Stomach smooth muscle (tissue), 2 donors: Measurements from ENCODE around the gene HAPSTR1.
"Not testable (repeated sequence)": the region's sequence is repeated elsewhere in the genome, so short reads cannot be mapped to it uniquely, and the experiment has no call there.

Experiments
- H3K27ac ChIP-seq: one replicate; pipeline ENCODE4 v1.7.0; 2013; ENCODE audit warnings: mild to moderate bottlenecking, low read length, inconsistent platforms
- H3K27me3 ChIP-seq, 2 donors: one replicate each; pipeline ENCODE4 v1.7.0; 2013; ENCODE audit warnings: low read length in 2 of 2; ENCODE audit not compliant: insufficient read depth in 2 of 2, control insufficient read depth in 1 of 2
- H3K36me3 ChIP-seq, 2 donors: one replicate each; pipeline ENCODE4 v1.7.0; 2013; ENCODE audit warnings: low read length in 2 of 2; ENCODE audit not compliant: control insufficient read depth in 2 of 2, insufficient read depth in 2 of 2
- H3K4me1 ChIP-seq: one replicate; pipeline ENCODE4 v1.7.0; 2013; ENCODE audit warnings: low read length; ENCODE audit not compliant: control insufficient read depth, insufficient read depth
- H3K4me3 ChIP-seq, 2 donors: one replicate each; pipeline ENCODE4 v1.7.0; 2013; ENCODE audit warnings: low read length in 2 of 2
- H3K9ac ChIP-seq, 2 donors: one replicate each; pipeline ENCODE4 v1.7.0; 2013; ENCODE audit warnings: low read length in 2 of 2, mild to moderate bottlenecking in 1 of 2
- H3K9me3 ChIP-seq, 2 donors: one replicate each; pipeline ENCODE4 v1.7.0; 2013; ENCODE audit warnings: low read length in 2 of 2; ENCODE audit not compliant: control insufficient read depth in 2 of 2
- donor health status: healthy.
- donor health status: Pancreatic carcinoma.

Gene HAPSTR1

DNA sequence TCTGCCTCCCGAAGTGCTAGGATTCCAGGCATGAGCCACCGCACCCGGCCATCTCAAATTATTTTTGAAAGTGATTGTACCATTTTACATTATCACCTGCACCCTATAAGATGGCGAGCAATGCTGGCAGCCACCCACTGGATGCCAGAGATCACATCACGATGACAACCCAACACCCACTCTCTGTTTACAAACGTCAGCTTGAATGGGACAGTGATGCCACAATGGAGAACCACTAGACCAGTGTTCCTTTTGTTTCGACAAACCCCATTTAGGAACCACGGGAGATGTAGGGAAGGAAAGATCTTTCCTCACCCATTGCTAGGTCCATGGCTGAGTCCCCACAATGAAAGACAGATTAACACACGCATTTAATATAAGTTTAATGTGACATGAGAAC lies 20.1 kb upstream of the HAPSTR1 start:
- H3K9me3 ChIP-seq = no peaks in the 10 kb centered on the region
- no peak overlapping the region for H3K4me3 ChIP-seq
- no peaks in the 10 kb centered on the region for H3K36me3 ChIP-seq
- no peaks in the 10 kb centered on the region for H3K27me3 ChIP-seq
- no peak overlapping the region for H3K9ac ChIP-seq
- H3K4me1 ChIP-seq = no peaks in the 10 kb centered on the region
- H3K27ac ChIP-seq = no peak overlapping the region

- Histone ChIP-seq H3K27me3 (no peaks in the 10 kb centered on the region), H3K36me3 (no peaks in the 10 kb centered on the region), H3K9ac (no peak overlapping the region), H3K4me3 (no peak overlapping the region), H3K9me3 (no peaks in the 10 kb centered on the region), H3K27ac (no peak overlapping the region), H3K4me1 (no peaks in the 10 kb centered on the region)
Observed at GRCh38 chr16:9072806-9073341, 18.6 kb upstream of the HAPSTR1 start.

DNA sequence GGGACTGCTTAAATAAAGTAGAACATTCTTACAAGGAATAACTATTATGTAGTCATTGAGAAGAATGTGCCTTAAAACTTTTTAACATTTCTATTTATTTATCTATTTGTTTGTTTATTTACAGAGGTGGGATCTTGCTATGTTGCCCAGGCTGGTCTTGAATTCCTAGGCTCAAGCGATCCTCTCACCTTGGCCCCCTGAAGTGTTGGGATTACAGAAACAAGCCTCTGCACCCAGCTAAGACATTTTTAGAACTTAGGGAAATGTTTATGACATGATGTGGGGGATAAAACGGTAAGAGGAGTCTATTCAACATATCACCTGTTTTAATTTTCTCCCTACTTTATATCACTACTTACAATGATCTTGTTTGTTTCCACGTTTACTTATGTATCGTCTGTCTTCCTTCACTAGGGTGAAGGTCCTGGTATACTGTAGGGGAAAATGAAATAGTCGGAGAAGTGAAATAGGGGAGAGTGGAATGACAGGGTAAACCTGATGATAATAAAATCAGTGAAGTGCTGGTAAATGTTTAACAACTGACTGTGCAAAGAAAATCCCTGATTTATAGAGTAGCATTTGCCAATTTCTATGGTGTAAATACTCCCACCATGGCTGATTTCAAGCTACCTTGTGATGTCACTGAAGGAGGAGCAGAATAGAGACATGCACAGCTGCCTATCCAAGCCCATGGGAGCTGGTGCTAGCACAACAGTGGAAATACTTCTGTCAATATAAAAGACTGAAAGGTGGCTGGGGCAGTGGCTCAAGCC lies 16.0 kb upstream of the HAPSTR1 start:
- Histone ChIP-seq H3K9ac (no peak overlapping the region), H3K4me1 (no peaks in the 10 kb centered on the region), H3K36me3 (no peaks in the 10 kb centered on the region), H3K4me3 (no peak overlapping the region), H3K27me3 (no peaks in the 10 kb centered on the region), H3K9me3 (no peaks in the 10 kb centered on the region), H3K27ac (no peak overlapping the region)

- H3K4me1 ChIP-seq = no peaks in the 10 kb centered on the region
- H3K9me3 ChIP-seq = no peaks in the 10 kb centered on the region
- H3K27ac ChIP-seq = no peak overlapping the region
- no peak overlapping the region for H3K9ac ChIP-seq
- no peaks in the 10 kb centered on the region for H3K27me3 ChIP-seq
- H3K4me3 ChIP-seq = no peak overlapping the region
- H3K36me3 ChIP-seq = no peaks in the 10 kb centered on the region
Observed at GRCh38 chr16:9077091-9077809, 14.2 kb upstream of the HAPSTR1 start.

GRCh38 chr16:9078467-9079429 lies 12.7 kb upstream of the HAPSTR1 start:
- H3K9me3 ChIP-seq, H3K27ac ChIP-seq, H3K36me3 ChIP-seq, H3K4me1 ChIP-seq, H3K9ac ChIP-seq, H3K27me3 ChIP-seq, H3K4me3 ChIP-seq: not testable (repeated sequence)

DNA sequence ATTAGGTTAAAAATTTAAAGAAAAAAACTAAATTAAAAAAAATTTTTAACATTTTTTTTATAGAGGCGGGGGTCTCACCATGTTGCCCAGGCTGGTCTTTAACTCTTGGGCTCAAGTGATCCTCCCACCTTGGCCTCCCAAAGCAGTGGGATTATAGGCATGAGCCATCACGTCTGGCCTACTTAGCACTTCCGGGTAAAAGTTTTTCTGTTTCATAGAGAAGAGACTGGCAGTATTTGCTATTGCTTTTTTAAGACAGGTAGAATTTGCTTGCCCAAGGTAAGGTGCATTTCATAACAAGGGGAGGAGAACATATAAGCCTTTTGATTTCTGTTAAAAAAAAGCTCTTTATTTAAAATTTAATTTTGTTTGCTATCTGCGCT lies 12.0 kb upstream of the HAPSTR1 start:
- Histone ChIP-seq H3K27ac (no peak overlapping the region), H3K4me1 (no peaks in the 10 kb centered on the region), H3K9me3 (no peaks in the 10 kb centered on the region), H3K4me3 (no peak overlapping the region), H3K27me3 (no peaks in the 10 kb centered on the region), H3K36me3 (no peaks in the 10 kb centered on the region), H3K9ac (no peak overlapping the region)

DNA sequence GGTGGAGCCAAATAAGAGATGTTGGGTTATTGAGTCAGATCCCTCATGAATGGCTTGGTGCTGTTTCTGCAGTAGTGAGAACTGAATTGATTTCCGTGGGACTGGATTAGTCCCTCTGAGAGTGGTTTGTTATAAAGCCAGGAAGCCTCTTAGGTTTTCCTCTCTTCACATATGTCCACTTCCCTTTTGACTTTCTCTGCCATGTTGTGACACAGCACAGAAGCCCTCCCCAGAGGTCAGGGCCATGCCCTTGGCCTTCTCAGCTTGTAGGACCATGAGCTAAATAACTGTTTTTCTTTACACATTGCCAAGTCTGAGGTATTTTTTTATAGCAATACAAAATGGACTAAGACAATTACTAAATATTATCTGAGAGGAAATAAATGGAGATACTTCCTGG lies 10.3 kb upstream of the HAPSTR1 start:
- H3K9ac ChIP-seq = no peak overlapping the region
- no peaks in the 10 kb centered on the region for H3K27me3 ChIP-seq
- H3K4me3 ChIP-seq = no peak overlapping the region
- H3K9me3 ChIP-seq = no peaks in the 10 kb centered on the region
- no peaks in the 10 kb centered on the region for H3K4me1 ChIP-seq
- H3K36me3 ChIP-seq = no peaks in the 10 kb centered on the region
- H3K27ac ChIP-seq = no peak overlapping the region

DNA sequence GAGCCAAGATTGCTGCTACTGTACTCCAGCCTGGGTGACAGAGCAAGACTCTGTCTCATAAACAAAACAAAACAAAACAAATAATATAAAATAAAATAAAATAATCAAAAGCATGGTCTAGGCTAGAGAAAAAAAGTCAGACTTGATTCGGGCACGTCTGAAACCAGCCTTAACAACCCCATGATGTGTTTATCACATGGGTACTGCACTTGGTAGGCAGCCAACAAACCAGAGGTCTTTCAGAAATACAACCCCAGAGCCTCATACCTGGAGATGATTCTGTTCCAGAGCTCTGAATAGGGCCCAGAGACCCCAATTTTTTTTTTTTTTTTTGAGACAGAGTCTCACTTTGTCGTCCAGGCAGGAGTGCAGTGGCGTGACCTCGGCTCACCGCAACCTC lies 9.6 kb upstream of the HAPSTR1 start:
- Histone ChIP-seq H3K9me3 (no peaks in the 10 kb centered on the region), H3K27me3 (no peaks in the 10 kb centered on the region), H3K9ac (no peak overlapping the region)

DNA sequence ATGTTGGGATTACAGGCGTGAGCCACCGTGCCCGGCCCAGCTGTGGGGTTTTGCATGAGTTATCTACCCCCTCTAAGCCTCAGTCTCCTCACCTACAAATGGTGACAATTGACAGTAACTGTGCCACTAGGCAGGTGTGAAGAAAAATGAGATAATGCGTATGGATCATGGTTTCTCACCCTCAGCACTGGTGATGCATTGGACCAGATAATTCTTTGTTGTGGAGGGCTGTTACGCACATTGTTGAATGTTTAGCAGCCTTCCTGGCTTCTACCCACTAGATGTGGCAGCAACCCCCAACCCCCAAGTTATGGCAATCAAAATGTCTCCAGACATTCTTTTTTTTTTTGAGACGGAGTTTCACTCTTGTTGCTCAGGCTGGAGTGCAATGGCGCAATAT lies 9.0 kb upstream of the HAPSTR1 start:
- no peaks in the 10 kb centered on the region for H3K4me1 ChIP-seq
- no peak overlapping the region for H3K4me3 ChIP-seq
- no peaks in the 10 kb centered on the region for H3K36me3 ChIP-seq
- no peaks in the 10 kb centered on the region for H3K9me3 ChIP-seq
- no peaks in the 10 kb centered on the region for H3K27me3 ChIP-seq
- no peak overlapping the region for H3K27ac ChIP-seq
- H3K9ac ChIP-seq = no peak overlapping the region

More for the DNA sequence above, 9.6 kb upstream of the HAPSTR1 start:
- H3K4me3 ChIP-seq = no peak overlapping the region
- H3K4me1 ChIP-seq = no peaks in the 10 kb centered on the region
- no peak overlapping the region for H3K27ac ChIP-seq
- no peaks in the 10 kb centered on the region for H3K36me3 ChIP-seq

DNA sequence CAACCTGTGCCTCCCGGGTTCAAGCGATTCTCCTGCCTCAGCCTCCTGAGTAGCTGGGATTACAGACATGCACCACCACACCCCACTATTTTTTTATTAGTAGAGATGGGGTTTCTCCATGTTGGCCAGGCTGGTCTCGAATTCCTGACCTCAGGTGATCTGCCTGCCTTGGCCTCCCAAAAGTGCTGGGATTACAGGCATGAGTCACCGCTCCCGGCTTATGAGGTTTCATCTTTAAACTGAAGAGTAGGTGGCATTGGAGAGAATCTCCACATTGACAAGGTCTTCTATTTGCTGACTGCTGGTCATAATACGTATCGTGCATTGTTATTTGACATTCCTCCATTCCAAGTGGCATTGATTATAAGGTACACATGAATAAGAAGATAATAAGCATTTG lies 3.7 kb upstream of the HAPSTR1 start:
- H3K36me3 ChIP-seq, H3K27me3 ChIP-seq, H3K27ac ChIP-seq, H3K9me3 ChIP-seq, H3K4me1 ChIP-seq, H3K9ac ChIP-seq, H3K4me3 ChIP-seq: not testable (repeated sequence)
